Ovary (tissue), 9 donors: ENCODE data around the gene TGFB2. TPM values are rescaled to one million over a fixed set of nuclear protein-coding genes. Genes with fewer than 3 reads are reported as not detected.

Source experiments
- DNase-seq, 5 donors: peaks; one replicate each; pipeline ENCODE4 v3.0.0-alpha.2; 2019 to 2020
- H3K27ac ChIP-seq, 2 donors: fragments of 200-600 bp; one replicate each; pipeline versions ENCODE4 v1.5.1 to v1.8.0; 2019 to 2022
- H3K27me3 ChIP-seq: fragments of 200-600 bp; one replicate; pipeline ENCODE4 v1.8.0; 2022
- H3K36me3 ChIP-seq: fragments of 200-600 bp; sonication (generic); one replicate; pipeline ENCODE4 v1.5.1; 2019
- H3K4me1 ChIP-seq: one replicate; pipeline ENCODE4 v1.8.1; 2013; ENCODE audit warnings: mild to moderate bottlenecking, moderate library complexity; ENCODE audit not compliant: insufficient read depth
- H3K4me3 ChIP-seq: fragments of 200-600 bp; sonication (generic); one replicate; pipeline ENCODE4 v1.5.1; 2017
- H3K9me3 ChIP-seq, 2 donors: fragments of 200-600 bp in 1 of 2; sonication (generic) in 1 of 2; one replicate each; pipeline versions ENCODE4 v1.5.1 to v1.8.1; 2013 to 2019; ENCODE audit warnings: mild to moderate bottlenecking in 1 of 2, moderate library complexity in 1 of 2
- EP300 ChIP-seq: sonication (generic); formaldehyde crosslinking; IDR thresholded peaks from one replicate; pipeline ENCODE4 v1.6.1; 2017; ENCODE audit warnings: antibody characterized with exemption
- POLR2A ChIP-seq: fragments of 450-650 bp; IDR thresholded peaks from one replicate; pipeline ENCODE4 v1.6.1; 2017; ENCODE audit warnings: antibody characterized with exemption, mild to moderate bottlenecking, moderate library complexity
- WGBS, 3 donors: extraction: QIAGEN DNeasy Blood & Tissue Kit in 1 of 3; methylation state at CpG; one replicate each; pipeline versions ENCODE4 v1.1.5 to v1.1.7; 2013 to 2017; 5-methylcytosine and 5-hydroxymethylcytosine counted together
- intact Hi-C, 4 donors: fragments of 100-400 bp; cut with DNase I; formaldehyde crosslinking; loops; one replicate each; pipeline versions ENCODE4 v1.11.0 to v1.15.1; 2022 to 2023
- polyA plus RNA-seq, 2 donors: library from polyadenylated mRNA; stranded (reverse); fragments of 200-250 nt in 1 of 2; fragments of 350-450 nt in 1 of 2; fragmentation: Illumina TruSeq in 1 of 2; extraction: RNeasy Lipid Tissue Mini Kit (QIAGEN cat#74804) in 1 of 2; gene quantifications; one replicate each; pipeline ENCODE4 v1.2.3, GENCODE V29; 2013 to 2014
- small RNA-seq: library from RNA; depleted of rRNA; stranded (forward); fragments of <200 nt; gene quantifications from one replicate; pipeline ENCODE3, GENCODE V24; 2016
- total RNA-seq, 7 donors: library from RNA; depleted of rRNA in 2 of 7; stranded (reverse); fragments of >200 nt in 2 of 7; fragmentation: NEBNext Ultra II Directional in 3 of 7; extraction: Animal tissue kit (Norgen Biotek cat#: 25700) in 3 of 7; gene quantifications; one replicate each; pipeline versions ENCODE4 v1.1.0 to v1.2.4, GENCODE V29; 2016 to 2023
- TF ChIP-seq, protein P1 (sequence below), 3 donors: fragments of 450-650 bp in 2 of 3; fragments of 200-600 bp in 1 of 3; IDR thresholded peaks; one replicate each; pipeline versions ENCODE4 v1.5.1 to v1.8.0; 2016 to 2022; ENCODE audit warnings: antibody characterized with exemption in 3 of 3, mild to moderate bottlenecking in 1 of 3
- donor health status: DM: no; HTN: no; CAD: no; lungs with moderate emphysema.
- donor health status: DM: no; HTN: no; CAD: no.
- donor health status: Bipolar disorder and iron deficiency.
- donor health status: DM: yes; HTN: yes; CAD: no.
- donor health status: DM: no; HTN: no; CAD: no.
- donor health status: DM: yes; HTN: yes; CAD: no.

Gene TGFB2
- total and polyA plus RNA-seq, 9 donors = 3.8 to 29.4 (median 9.3) TPM

DNA sequence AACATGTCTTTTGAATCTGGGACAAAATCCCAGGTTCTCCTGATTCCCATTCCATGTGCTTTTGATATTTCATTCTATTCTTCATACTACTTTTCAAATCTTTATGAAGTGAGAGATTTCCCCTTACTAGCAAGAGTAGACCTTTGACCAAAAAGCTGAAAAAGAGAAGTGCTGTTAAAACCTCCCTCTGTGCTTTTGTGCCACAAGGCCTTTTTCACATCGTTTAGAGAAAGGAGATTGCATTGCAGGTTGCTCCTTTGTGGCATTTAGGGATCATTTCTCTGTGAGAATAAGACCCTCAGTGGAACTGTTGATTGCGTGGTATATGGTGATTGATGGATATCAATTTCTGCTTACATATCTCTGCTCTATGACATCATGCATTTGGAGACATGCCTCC is 148.8 kb downstream of the TGFB2 start:
- Histone ChIP-seq H3K4me1 (peaks cover 1% of the 10 kb centered on the region), H3K27ac (no peak overlapping the region), H3K36me3 (no peaks in the 10 kb centered on the region), H3K4me3 (no peak overlapping the region), H3K9me3 (no peaks in the 10 kb centered on the region), H3K27me3 (no peaks in the 10 kb centered on the region)
- intact Hi-C loops = no loop called here
- WGBS, 3 donors = 62 to 70% (median 68%) methylated on average over 2 of the region's 2 CpGs
- TF ChIP-seq POLR2A (no peak), EP300 (no peak)
- TF ChIP-seq, protein P1, sequence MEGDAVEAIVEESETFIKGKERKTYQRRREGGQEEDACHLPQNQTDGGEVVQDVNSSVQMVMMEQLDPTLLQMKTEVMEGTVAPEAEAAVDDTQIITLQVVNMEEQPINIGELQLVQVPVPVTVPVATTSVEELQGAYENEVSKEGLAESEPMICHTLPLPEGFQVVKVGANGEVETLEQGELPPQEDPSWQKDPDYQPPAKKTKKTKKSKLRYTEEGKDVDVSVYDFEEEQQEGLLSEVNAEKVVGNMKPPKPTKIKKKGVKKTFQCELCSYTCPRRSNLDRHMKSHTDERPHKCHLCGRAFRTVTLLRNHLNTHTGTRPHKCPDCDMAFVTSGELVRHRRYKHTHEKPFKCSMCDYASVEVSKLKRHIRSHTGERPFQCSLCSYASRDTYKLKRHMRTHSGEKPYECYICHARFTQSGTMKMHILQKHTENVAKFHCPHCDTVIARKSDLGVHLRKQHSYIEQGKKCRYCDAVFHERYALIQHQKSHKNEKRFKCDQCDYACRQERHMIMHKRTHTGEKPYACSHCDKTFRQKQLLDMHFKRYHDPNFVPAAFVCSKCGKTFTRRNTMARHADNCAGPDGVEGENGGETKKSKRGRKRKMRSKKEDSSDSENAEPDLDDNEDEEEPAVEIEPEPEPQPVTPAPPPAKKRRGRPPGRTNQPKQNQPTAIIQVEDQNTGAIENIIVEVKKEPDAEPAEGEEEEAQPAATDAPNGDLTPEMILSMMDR (IDR thresholded peaks at IDR 0.05) = no peak
- no peak for DNase-seq

Small RNA genes within 50 kb of the gene (small RNA-seq; reads per million reads assigned to genes)
- gene AC096638.1 = not detected

Other genes starting within 250 kb of the TGFB2 start
- gene RRP15, start 60.0 kb upstream of the TGFB2 start, total RNA-seq = 10 to 100 TPM in 5 of 7 donors, 1 to 10 TPM in 2; 5.3 to 27.9 (median 18.6) TPM
- 1 to 10 TPM; 2.3 to 7.6 TPM for gene RRP15, start 60.0 kb upstream of the TGFB2 start, polyA plus RNA-seq